Measurements from ENCODE around the gene MKNK2.
"Not testable (repeated sequence)": the region's sequence is repeated elsewhere in the genome, so short reads cannot be mapped to it uniquely, and the experiment has no call there.

MKNK2 gene

DNA sequence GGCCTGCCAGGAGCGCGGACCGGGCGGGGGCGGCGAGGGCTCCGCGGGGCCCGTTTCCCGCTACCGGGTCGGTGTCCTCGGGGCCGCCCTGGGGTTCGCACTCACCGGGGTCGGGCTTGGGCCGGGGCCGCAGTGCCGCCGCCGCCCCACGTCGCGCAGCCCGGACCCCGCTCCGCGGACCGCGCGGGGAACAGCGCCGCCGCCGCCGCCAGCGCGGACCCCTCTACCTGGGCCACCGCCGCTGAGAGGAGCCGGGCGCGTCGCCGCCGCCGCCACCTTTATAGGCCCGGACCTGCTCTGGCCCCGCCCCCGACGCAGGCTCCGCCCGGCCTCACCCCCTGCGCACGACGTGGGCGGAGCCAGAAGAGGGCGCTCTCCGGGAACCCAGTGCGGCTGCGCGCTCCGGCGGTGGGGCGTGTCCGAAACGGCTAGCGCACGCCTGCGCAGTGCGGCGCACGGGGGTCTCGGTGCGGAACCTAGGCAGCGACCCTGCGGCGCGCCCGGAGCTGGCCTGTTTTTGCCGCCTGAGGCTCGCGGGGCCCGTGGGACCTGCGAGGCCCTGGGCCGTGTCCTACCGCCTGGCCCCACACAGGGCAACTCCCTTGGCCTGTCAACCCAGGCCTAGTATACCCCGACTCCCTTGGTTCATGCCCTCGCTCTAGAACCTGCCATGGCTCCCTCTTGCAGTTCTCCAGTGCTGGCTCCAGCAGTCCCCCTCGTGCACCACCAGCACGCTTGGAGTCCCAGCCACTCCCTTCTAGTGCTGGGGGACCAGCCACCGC, at the start of gene MKNK2:
TSS of gene MKNK2 (minus strand) at position 254 of the 782 bp plus-strand sequence. CDS start 393 bp downstream, outside the sequence.
- peak; percentile 90 for DNase-seq

DNA sequence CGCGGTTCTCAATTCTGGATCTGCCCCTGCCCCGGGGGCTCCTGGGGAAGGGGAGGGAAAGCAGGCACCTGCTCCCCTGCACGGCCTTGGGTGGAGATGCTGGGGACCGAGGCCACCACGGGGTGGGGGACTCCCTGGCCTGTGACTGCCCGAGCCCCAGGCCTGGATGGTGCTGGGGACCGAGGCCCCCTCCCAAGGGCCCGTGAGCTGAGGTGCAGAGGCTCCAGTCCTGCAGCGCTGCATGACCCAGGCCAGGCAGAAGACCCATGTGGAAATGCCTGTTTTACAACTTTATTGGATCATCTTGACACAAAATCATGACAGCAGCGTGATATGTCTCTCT, 49.6 kb upstream of the MKNK2 start:
- DNase-seq, result no peak

DNA sequence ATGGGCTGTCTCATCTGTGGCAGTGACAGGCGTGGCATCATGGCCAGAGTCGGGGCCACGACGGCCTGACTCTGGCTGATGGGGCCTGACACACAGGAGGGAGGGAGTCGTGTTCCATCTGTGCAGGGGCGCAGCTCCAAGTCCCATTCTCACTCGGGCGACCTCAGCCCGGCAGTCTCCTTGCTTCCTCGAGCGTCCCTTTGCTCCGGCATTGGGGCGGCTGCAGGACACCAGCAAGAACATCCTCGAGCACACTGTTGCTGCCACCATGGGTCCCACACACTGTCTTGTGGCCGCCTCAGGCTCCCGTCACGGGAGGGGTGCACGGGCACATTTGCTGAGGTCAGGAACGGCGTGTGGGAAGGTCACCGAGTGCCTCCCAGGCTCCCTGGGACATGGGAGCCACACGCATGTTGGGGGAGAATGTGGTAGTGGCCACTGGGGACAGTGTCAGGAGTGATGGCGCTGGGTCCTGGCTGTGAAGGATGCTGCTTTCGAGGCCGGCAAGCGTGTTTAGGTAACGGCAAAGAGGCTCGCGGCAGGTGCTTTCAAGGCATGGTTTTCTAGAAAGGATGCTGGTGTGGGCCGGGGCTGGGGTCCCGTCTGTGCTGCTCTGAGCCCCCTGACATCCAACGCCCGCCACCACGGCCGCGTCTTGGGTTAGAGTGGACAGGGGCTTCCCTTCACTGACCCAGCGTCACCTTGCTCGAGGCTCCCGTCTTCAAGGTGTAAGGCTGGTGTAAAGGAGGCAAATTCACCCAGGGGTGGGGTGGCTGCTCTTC, 49.1 kb upstream of the MKNK2 start:
- DNase-seq, result no peak

DNA sequence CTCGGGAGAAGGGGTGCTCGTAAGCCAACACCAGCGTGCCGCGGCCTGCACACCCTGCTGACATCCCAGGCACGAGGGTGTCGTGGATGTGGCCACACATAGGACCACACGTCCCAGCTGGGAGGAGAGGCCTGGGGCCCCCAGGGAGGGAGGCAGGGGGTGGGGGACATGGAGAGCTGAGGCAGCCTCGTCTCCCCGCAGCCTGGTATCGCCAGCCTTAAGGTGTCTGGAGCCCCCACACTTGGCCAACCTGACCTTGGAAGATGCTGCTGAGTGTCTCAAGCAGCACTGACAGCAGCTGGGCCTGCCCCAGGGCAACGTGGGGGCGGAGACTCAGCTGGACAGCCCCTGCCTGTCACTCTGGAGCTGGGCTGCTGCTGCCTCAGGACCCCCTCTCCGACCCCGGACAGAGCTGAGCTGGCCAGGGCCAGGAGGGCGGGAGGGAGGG, 48.0 kb upstream of the MKNK2 start:
- DNase-seq, result no peak

DNA sequence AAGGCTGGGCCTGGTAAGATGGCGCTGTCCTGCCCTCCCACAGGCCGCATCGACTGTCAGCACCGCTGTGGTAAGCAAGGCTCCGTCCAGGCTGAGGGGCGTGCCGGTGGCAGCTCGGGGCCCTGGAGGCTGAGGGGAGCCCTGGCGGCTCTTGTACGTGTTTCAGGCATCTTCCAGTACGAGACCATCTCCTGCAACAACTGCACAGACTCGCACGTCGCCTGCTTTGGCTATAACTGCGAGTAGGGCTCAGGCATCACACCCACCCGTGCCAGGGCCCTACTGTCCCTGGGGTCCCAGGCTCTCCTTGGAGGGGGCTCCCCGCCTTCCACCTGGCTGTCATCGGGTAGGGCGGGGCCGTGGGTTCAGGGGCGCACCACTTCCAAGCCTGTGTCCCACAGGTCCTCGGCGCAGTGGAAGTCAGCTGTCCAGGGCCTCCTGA, 46.9 kb upstream of the MKNK2 start:
- DNase-seq, result no peak

DNA sequence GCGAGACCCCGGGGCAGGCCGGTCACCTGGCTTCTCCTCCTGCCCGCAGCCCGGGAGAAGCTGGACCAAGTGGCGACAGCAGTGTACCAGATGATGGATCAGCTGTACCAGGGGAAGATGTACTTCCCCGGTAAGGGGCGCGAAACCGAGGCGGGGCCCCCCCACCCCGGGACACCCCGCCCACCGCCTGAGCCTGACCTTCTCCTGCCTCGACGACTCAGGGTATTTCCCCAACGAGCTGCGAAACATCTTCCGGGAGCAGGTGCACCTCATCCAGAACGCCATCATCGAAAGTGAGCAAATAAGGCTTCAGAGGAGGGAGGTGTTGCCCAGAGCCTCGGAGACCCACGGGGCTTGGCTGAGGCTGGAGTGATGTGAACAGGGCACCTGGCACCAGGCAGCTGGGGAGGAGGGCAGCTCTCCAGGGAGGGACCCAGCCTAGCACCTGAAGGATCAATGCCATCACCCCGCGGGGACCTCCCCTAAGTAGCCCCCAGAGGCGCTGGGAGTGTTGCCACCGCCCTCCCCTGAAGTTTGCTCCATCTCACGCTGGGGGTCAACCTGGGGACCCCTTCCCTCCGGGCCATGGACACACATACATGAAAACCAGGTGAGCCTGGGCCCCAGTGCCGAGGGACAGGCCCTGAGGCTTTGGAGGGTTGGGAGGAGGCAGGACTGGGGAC, 46.3 kb upstream of the MKNK2 start:
- DNase-seq, result no peak

DNA sequence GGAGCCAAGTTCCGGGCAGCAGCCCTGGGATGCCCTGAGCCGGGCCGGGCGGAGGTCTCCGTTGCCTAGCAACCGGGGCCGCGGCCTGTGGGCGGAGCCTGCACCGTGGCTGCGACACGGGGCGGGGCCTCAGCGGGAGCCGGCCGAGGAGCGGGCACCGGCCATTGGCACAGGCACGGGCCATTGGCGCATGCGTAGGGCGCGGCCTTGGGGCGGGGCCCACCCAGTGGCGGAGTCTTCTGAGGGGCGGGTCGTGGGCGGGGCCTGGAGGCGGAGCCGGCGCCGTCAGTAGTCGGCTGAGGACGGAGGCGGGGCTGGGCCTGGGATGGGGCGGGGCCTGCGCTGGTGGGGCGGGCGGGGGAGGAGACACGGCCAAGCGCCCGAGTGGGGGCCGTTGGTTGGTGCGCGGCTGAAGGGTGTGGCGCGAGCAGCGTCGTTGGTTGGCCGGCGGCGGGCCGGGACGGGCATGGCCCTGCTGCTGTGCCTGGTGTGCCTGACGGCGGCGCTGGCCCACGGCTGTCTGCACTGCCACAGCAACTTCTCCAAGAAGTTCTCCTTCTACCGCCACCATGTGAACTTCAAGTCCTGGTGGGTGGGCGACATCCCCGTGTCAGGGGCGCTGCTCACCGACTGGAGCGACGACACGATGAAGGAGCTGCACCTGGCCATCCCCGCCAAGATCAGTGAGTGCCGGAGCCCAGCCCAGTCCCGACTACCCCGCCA, 45.6 kb upstream of the MKNK2 start, which contains the start of gene IZUMO4:
TSS of gene IZUMO4 (plus strand) at position 436 of the 723 bp plus-strand sequence. CDS start at position 467, 31 bp downstream.
- peak; percentile 99 for DNase-seq

DNA sequence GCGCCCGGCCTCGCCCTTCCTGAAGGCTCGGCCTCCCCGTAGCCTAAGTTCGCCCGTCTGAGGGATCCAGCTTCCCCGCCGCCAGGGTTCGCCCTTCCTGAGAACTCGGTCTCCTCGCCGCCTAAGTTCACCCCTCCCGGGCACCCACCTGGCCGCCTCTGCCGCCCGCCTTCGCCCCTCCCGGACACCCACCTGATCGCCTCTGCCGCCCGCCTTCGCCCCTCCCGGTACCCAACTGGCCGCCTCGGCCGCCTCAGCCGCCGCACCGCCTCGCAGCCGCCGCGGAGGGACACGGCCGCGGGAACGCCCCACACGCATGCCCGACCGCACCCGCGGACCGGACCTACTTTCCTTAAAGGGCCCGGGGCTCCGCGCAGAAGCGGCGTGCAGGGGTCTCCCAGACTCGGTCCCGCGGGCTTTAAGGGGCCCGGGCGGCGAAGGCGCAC, 45.0 kb upstream of the MKNK2 start, which contains the start of gene MOB3A:
TSS of gene MOB3A (minus strand) at position 293 of the 446 bp plus-strand sequence. CDS start 17,766 bp downstream, outside the sequence.
- no peak for DNase-seq

DNA sequence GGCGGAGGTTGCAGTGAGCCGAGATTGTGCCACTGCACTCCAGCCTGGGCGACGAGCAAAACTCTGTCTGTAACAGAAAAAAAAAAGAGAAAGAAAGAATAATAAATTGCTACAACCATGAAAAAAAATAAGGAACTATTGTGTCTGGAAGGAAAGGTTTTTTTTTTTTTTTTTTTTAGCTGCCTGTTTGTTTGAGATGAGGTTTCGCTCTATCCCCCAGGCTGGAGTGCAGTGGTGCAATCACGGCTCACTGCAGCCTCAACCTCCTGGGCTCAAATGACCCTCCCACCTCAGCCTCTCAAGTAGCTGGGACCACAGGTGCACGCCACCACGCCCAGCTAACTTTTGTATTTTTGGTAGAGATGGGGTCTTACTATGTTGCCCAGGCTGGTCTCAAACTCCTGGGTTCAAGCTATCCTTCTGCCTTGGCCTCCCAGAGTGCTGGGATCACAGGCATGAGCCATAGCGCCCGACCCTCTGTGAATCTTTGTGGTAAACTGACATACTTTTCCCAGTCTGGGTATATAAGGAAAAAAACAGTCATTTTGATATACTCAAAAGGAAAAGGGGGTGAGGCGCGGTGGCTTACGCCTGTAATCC, 41.0 kb upstream of the MKNK2 start:
- not testable (repeated sequence) for DNase-seq

DNA sequence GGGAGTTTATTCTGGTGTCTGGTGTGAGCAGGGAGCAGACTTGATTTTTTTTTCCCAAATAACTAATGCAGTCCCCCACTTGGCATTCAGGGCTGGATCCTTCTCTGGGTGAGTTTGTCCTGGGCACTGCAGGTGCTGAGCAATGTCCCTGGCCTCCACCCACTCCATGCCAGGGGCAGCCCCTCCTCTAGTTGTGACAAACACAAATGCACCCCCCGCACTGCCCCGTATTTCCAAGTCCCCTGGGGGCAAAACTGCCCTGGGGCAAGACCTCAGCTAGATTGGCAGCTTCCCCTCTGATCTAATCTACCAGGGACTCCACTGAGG, 38.6 kb upstream of the MKNK2 start:
- no peak for DNase-seq

DNA sequence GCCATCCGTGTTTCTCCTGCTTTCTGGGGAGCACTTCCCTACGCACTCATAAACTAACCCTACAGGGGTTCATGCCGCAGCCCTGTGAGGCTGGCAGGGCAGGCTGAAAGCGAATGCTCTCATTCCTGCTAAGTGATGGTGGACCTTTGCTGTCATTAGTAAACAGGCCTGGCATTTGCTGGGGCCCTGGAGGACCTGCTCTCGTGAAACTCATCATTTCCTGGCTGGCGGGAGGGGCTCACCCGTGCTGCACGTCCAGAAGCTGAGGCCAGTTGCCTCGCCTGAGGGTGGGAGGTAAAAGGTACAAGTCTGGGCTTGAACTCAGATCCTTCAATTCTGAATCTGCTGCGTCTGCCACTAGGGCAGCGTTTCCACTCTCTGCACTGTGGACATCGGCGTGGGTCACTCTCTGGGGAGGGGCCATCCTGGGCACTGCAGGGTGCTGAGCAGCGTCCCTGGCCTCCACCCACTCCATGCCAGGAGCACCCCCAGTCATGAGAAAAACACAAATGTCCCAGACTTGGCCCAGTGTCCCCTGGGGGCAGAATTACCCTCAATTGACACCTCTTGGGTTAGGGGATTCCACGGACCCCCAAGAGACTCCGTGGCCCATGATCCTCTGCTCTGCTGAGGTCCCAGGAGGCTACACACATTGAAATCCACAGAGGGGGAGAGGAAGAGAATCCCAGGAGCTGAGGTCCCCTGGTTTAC, 38.1 kb upstream of the MKNK2 start:
- DNase-seq, result peak; percentile 67

DNA sequence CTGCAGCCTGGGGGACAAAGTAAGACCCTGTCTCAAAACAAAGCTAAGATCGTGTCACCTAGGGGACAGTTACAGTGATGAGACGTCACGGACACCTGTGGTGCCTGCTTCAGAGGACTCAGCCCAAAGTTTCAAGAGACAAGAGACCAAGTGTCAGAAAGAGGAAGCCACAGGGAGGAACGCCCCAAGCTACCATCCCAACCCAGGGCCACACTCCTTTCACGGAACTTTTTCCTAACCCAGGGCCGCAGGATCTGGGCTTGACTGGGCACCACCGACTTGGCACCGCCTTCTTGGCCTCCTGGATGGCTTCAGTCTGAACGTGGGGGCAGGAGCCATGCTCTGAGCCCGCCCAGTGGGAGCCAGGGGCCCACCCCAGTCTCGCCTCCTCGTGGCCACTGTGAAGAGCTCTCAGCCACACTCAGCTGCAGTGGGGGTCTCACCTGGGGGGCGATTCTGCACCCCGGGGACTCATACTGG, 36.6 kb upstream of the MKNK2 start:
- DNase-seq, result no peak

DNA sequence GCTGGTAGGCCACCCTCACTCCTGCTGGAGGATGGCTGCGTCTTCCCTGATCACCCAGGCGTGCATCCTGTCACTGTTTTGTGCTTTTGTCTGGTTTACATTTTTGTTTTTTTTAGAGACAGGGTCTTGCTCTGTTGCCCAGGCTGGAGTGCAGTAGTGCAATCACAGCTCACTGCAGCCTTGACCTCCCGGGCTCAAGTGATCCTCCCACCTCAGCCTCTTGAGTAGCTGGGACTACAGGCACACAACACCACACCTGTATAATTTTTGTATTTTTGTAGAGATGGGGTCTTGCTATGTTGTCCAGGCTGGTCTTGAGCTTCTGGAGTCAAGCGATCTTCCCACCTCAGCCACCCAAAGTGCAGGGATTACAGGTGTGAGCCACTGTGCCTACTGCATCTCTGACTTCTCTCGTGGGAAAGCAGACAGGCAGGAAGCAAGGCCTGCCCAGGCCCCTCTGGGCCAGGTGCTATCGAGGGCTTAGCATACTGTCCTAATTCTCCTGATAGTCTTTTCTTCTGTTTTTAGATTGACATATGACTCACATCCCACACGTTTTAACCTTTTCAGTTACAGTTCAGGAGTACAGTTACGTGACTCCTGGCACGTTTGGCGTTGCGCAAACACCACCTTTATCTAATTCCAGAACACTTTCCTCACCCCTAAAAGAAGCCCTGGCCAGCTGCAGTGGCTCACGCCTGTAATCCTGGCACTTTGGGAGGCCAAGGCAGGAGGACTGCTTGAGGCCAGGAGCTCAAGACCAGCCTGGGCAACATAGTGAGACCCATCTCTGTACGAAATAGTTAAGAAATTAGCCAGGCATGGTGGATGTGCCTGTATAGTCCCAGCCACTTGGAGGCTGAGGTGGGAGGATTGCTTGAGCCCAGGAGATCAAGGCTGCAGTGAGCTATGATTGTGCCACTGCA, 35.9 kb upstream of the MKNK2 start:
- DNase-seq, result not testable (repeated sequence)

DNA sequence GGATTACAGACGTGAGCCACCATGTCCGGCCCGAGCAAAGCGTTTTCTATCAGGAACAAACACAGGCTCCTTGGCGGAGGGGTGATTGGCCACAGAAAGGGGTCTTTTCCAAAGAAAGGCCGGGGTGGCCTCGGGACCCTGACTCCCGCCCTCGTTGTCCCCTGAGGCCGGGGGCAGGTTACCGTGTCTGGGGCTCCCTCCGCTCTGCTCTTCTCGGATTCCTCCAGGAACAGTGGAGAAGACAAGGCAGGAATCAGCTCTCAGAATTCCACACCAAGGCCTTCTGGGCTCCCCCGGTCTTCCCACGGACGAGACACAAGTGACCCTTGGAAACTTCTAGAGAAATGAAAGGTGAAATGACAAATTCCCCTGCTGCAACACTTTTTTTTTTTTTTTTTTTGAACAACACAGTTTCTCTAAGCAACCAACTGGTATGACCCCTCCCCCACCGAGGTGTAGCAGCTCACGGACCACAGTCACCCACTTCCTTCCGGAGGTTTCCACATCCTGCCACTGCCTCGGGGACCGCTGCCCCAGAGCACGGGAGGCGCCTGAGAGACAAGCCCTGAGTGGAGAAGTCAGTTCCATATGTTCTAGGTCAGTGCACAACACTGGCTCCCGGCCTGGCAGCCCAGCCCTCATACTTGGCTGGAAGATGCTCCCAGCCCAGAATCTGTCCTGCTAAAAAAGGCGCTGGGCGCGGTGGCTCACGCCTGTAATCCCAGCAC, 34.1 kb upstream of the MKNK2 start:
- no peak for DNase-seq

DNA sequence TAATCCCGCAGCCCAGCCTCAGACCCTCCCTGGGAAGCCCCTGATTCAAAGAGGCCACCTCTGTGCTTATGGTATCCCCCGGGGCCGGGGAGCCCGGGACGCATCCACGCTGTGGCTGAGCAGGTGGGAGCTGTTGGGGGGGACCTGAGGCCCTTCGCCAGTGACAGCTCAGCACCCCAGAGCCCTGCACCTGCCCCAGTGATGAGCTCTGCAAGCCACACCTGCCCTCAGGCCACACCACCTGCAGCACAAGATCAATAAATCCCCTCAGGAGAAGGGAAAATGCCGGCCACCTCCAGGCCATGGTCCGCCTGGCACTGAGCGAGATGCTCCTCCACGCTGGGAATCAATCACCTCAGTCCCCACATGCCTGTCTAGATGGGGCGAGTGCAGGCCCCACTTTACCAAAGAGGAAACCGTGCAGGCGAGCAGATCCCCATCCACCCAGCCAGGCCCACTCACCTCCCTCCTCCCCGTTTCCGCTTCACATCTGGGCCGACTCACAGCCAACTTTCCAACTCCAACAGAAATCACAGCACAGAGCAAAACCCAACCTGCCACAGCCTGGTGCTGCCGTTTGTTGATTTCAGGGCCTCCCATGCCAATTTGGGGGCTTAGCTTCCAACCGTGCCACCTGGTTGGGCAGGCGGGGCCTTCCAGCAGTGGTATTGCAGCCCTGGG, 32.3 kb upstream of the MKNK2 start:
- no peak for DNase-seq

DNA sequence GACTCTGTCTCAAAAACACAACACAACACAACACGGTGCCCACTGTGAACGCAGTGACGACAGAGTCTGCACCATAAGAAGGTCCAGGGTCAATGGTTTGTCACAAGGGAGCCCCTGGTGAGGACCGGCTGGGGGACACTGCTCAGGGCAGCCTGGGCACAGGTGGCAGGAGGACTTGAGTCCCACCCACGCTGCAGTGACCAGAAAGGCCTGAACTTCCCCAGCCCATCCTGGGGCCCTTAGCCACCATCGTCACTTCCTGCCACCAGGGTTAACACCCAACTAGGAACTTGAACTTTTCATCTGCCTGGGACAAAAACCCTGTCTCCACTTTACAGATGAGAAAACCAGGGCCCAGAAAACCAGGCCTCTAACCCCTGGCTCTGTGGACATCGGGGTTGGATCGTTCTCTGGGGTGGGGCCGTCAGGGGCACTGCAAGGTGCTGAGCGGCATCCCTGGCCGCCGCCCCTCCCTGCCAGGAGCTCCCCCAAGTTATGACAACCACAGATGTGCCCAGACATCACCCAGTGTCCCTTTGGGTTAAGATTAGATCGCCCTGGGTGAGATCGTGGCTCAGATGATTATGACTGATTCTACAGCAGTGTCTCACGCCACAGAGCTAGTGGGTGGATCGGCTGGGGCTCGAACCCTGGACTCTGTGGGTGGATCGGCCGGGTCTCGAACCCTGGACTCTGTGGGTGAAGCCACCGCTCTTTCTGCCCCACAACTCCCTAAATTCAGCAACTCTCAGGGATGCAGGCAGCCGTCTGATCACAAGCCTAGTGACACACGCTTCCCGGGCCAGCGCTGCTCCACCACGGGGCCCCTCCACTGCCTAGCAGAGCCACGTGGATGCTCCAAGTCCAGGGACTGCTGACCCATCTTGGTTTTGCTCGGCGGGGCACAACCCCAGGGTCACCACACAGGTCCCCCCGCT, 31.1 kb upstream of the MKNK2 start:
- no peak for DNase-seq

DNA sequence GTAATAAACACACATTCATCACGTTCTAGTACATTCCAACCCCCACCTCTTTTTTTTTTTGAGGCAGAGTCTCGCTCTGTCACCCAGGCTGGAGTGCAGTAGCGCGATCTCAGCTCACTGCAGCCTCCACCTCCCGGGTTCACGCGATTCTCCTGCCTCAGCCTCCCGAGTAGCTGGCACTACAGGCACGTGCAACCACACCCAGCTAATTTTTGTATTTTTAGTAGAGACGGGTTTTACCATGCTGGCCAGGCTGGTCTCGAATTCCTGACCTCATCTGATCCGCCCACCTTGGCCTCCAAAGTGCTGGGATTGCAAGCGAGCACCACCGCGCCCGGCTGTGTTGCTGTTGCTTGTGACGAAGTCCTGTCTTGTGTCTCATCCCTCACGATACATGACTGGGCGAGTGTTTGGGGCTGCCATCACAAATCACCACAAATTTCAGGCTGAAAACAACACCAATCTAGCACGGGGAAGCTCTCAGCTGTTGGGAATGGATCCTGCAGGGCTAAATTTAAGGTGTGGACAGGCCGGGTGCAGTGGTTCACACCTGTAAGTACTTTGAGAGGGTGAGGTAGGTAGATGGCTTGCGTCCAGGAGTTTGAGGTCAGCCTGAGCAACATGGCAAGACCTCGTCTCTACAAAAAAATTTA, 29.4 kb upstream of the MKNK2 start:
- DNase-seq, result no peak
